ENCODE results near the gene ASCC1. TPM values are rescaled to one million over a fixed set of nuclear protein-coding genes. Genes with fewer than 3 reads are reported as not detected.

The ASCC1 gene
- total and polyA plus RNA-seq, 2 donors (not counting 1 experiment from before 2014, with no cell fraction given) = 17.9 to 28.1 TPM

DNA sequence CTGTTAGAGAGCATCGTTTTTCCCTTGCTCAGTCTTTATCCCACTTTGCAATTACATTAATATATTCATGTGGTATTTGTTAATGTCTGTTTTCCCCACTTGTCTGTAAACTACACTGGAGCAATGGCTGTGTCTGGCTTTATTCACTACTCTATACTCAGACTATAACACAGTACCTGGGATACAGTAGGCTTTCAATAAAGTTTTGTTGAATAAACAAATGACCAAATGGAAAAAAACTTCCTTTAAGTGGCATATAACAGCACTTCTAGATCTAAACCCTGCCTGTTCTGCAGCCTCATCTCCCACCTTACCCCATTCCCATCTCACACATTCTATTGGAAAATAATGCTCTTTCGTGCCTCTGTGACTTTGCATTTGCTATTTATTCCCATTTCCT lies 70.4 kb downstream of the ASCC1 start:
- Mint-ChIP-seq H3K4me1 (peaks cover 4% of the 10 kb centered on the region), H3K27ac (no peak overlapping the region), H3K9me3 (ENCODE audit: insufficient read depth) (no peaks in the 10 kb centered on the region), H3K4me3 (no peak overlapping the region), H3K27me3 (no peaks in the 10 kb centered on the region)
- no peaks in the 10 kb centered on the region for H3K9me3 ChIP-seq (ENCODE audit: control extremely low read depth in 1 of 3, control insufficient read depth in 2 of 3, insufficient read depth in 1 of 3, low read length in 2 of 3)
- DNase-seq = no peak
- no peaks in the 10 kb centered on the region for H4K20me1 ChIP-seq (ENCODE audit: control insufficient read depth, insufficient read depth, low read length, poor library complexity, severe bottlenecking)
- H3K36me3 ChIP-seq (replicated peaks in 1 of 2; ENCODE audit: control extremely low read depth in 1 of 2, control insufficient read depth in 1 of 2, extremely low read depth in 1 of 2, insufficient read depth in 2 of 2, low read length in 1 of 2) = peaks cover 0 to 3% of the 10 kb centered on the region in 2 experiments
- H3K79me2 ChIP-seq (ENCODE audit: control insufficient read depth, insufficient read depth, low read length) = no peaks in the 10 kb centered on the region
- no peaks in the 10 kb centered on the region for H3K4me1 ChIP-seq (ENCODE audit: control insufficient read depth in 2 of 2, insufficient read depth in 2 of 2, low read length in 2 of 2)
- H3K27me3 ChIP-seq (replicated peaks in 1 of 4; ENCODE audit: control extremely low read depth in 1 of 4, control insufficient read depth in 3 of 4, insufficient read depth in 4 of 4, low read length in 3 of 4) = no peaks in the 10 kb centered on the region
- H3K4me3 ChIP-seq (ENCODE audit: control extremely low read depth in 1 of 5, extremely low read depth in 1 of 5, insufficient read depth in 1 of 5, low read depth in 2 of 5, low read length in 4 of 5) = no peak overlapping the region
- no peak overlapping the region for H3K27ac ChIP-seq (ENCODE audit: low read length in 2 of 2)
- POLR2A ChIA-PET = no interaction called here
- CTCF ChIA-PET = no interaction called here
- H2AFZ ChIP-seq (ENCODE audit: insufficient read depth, low read depth, low read length, poor library complexity, severe bottlenecking) = no peak overlapping the region
- H3K4me2 ChIP-seq (replicated peaks; ENCODE audit: low read depth, low read length, poor library complexity, severe bottlenecking) = no peak overlapping the region
- H3K9ac ChIP-seq (ENCODE audit: low read length) = no peak overlapping the region
- WGBS (ENCODE audit: insufficient coverage) = 80% methylated on average over 1 of the region's 2 CpGs
- no peak for ATAC-seq (ENCODE audit: low read depth)
- intact Hi-C loops (cut with micrococcal nuclease) = no loop called here
- TF ChIP-seq EZH2 (IDR thresholded peaks at IDR 0.05; ENCODE audit: borderline replicate concordance, insufficient read depth, low read depth, low read length, poor library complexity, severe bottlenecking) = no peak
- TF ChIP-seq, protein P1, sequence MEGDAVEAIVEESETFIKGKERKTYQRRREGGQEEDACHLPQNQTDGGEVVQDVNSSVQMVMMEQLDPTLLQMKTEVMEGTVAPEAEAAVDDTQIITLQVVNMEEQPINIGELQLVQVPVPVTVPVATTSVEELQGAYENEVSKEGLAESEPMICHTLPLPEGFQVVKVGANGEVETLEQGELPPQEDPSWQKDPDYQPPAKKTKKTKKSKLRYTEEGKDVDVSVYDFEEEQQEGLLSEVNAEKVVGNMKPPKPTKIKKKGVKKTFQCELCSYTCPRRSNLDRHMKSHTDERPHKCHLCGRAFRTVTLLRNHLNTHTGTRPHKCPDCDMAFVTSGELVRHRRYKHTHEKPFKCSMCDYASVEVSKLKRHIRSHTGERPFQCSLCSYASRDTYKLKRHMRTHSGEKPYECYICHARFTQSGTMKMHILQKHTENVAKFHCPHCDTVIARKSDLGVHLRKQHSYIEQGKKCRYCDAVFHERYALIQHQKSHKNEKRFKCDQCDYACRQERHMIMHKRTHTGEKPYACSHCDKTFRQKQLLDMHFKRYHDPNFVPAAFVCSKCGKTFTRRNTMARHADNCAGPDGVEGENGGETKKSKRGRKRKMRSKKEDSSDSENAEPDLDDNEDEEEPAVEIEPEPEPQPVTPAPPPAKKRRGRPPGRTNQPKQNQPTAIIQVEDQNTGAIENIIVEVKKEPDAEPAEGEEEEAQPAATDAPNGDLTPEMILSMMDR (IDR thresholded peaks at IDR 0.05) = no peak

DNA sequence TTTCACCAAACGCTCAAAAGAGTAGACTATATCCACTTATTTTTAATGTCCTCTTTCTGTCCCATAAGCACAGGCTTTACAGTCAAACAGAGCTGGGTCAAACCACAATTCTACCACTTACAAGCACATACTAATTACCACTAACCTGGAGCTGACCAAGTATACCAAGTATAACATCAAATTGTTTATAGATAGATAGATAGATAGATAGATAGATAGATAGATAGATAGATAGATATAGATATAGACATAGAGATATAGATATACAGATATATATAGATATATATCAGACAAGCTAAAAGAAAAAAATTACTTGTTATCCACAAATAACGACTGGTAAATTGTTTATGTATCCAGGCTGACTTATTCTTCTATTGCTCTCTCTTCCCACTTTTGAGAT lies 75.2 kb downstream of the ASCC1 start:
- intact Hi-C loops (cut with micrococcal nuclease) = no loop called here
- POLR2A ChIA-PET = interaction anchor here (0.6 kb wide), 1 partner anchor 8 kb away, joined by 3 read pairs; no protein-coding TSS in a partner anchor

More for the DNA sequence above, 75.2 kb downstream of the ASCC1 start:
- Histone ChIP-seq H3K4me2 (replicated peaks; ENCODE audit: low read depth, low read length, poor library complexity, severe bottlenecking) (no peak overlapping the region), H3K36me3 (replicated peaks in 1 of 2; ENCODE audit: control extremely low read depth in 1 of 2, control insufficient read depth in 1 of 2, extremely low read depth in 1 of 2, insufficient read depth in 2 of 2, low read length in 1 of 2) (peaks cover 0 to 2% of the 10 kb centered on the region in 2 experiments), H3K9me3 (ENCODE audit: control extremely low read depth in 1 of 3, control insufficient read depth in 2 of 3, insufficient read depth in 1 of 3, low read length in 2 of 3) (peaks cover 0 to 8% (median 0%) of the 10 kb centered on the region in 3 donors), H3K9ac (ENCODE audit: low read length) (no peak overlapping the region), H4K20me1 (ENCODE audit: control insufficient read depth, insufficient read depth, low read length, poor library complexity, severe bottlenecking) (no peaks in the 10 kb centered on the region), H3K27me3 (replicated peaks in 1 of 4; ENCODE audit: control extremely low read depth in 1 of 4, control insufficient read depth in 3 of 4, insufficient read depth in 4 of 4, low read length in 3 of 4) (no peaks in the 10 kb centered on the region), H3K79me2 (ENCODE audit: control insufficient read depth, insufficient read depth, low read length) (no peaks in the 10 kb centered on the region), H3K4me1 (ENCODE audit: control insufficient read depth in 2 of 2, insufficient read depth in 2 of 2, low read length in 2 of 2) (peaks cover 2 to 3% of the 10 kb centered on the region in 2 donors), H2AFZ (ENCODE audit: insufficient read depth, low read depth, low read length, poor library complexity, severe bottlenecking) (no peak overlapping the region), H3K27ac (ENCODE audit: low read length in 2 of 2) (no peak overlapping the region), H3K4me3 (ENCODE audit: control extremely low read depth in 1 of 5, extremely low read depth in 1 of 5, insufficient read depth in 1 of 5, low read depth in 2 of 5, low read length in 4 of 5) (no peak overlapping the region)
- TF ChIP-seq EZH2 (IDR thresholded peaks at IDR 0.05; ENCODE audit: borderline replicate concordance, insufficient read depth, low read depth, low read length, poor library complexity, severe bottlenecking) = no peak
- TF ChIP-seq, protein P1 (IDR thresholded peaks at IDR 0.05) = no peak
- Mint-ChIP-seq H3K27me3 (no peaks in the 10 kb centered on the region), H3K9me3 (ENCODE audit: insufficient read depth) (no peaks in the 10 kb centered on the region), H3K27ac (no peak overlapping the region), H3K4me1 (peaks cover 2% of the 10 kb centered on the region), H3K4me3 (no peak overlapping the region)
- WGBS (ENCODE audit: insufficient coverage) = 100% methylated on average over 1 of the region's 2 CpGs
- DNase-seq (no peak), ATAC-seq (ENCODE audit: low read depth) (no peak)
- CTCF ChIA-PET = interaction anchor here (1.0 to 1.4 kb wide), 5 partner anchors 9 to 197 kb away, joined by 3 to 5 read pairs (median 3); no protein-coding TSS in a partner anchor
